Measurements from ENCODE around the gene LANCL2.

DNA sequence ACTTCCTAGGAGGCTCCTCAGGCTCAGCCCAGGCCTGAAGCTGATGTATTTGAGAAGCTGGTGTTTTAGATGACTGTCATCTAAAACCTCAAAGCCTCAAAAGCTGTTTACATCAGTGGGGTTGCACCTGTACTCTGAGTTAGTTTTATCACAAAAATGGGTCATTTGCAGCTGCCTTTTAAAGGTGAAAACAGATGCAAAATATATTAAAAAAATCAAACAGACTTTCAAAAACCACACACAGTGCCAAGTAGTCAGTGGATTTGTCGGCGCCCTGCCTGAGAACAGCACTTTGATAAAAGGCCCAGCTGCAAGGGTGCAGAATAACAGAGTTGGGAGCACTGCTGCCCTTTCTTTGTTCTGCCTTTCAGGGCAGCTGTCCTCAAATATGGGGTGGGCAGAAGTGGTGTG, 104.1 kb downstream of the LANCL2 start:
- TF ChIP-seq POLR2A (IDR thresholded peaks at IDR 0.05; ENCODE audit: borderline replicate concordance, extremely low read depth, insufficient read depth, insufficient read length), result no peak
- TF ChIP-seq, protein P1, sequence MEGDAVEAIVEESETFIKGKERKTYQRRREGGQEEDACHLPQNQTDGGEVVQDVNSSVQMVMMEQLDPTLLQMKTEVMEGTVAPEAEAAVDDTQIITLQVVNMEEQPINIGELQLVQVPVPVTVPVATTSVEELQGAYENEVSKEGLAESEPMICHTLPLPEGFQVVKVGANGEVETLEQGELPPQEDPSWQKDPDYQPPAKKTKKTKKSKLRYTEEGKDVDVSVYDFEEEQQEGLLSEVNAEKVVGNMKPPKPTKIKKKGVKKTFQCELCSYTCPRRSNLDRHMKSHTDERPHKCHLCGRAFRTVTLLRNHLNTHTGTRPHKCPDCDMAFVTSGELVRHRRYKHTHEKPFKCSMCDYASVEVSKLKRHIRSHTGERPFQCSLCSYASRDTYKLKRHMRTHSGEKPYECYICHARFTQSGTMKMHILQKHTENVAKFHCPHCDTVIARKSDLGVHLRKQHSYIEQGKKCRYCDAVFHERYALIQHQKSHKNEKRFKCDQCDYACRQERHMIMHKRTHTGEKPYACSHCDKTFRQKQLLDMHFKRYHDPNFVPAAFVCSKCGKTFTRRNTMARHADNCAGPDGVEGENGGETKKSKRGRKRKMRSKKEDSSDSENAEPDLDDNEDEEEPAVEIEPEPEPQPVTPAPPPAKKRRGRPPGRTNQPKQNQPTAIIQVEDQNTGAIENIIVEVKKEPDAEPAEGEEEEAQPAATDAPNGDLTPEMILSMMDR (IDR thresholded peaks at IDR 0.05 in 2 of 3, conservative IDR thresholded peaks at IDR 0.05 in 1 of 3; ENCODE audit: borderline replicate concordance in 1 of 3, insufficient read depth in 1 of 3, low read depth in 2 of 3, low read length in 2 of 3), result no peak
- no peak for TF ChIP-seq SIN3A (IDR thresholded peaks at IDR 0.05; ENCODE audit: low read depth)
- TF ChIP-seq, protein P2, sequence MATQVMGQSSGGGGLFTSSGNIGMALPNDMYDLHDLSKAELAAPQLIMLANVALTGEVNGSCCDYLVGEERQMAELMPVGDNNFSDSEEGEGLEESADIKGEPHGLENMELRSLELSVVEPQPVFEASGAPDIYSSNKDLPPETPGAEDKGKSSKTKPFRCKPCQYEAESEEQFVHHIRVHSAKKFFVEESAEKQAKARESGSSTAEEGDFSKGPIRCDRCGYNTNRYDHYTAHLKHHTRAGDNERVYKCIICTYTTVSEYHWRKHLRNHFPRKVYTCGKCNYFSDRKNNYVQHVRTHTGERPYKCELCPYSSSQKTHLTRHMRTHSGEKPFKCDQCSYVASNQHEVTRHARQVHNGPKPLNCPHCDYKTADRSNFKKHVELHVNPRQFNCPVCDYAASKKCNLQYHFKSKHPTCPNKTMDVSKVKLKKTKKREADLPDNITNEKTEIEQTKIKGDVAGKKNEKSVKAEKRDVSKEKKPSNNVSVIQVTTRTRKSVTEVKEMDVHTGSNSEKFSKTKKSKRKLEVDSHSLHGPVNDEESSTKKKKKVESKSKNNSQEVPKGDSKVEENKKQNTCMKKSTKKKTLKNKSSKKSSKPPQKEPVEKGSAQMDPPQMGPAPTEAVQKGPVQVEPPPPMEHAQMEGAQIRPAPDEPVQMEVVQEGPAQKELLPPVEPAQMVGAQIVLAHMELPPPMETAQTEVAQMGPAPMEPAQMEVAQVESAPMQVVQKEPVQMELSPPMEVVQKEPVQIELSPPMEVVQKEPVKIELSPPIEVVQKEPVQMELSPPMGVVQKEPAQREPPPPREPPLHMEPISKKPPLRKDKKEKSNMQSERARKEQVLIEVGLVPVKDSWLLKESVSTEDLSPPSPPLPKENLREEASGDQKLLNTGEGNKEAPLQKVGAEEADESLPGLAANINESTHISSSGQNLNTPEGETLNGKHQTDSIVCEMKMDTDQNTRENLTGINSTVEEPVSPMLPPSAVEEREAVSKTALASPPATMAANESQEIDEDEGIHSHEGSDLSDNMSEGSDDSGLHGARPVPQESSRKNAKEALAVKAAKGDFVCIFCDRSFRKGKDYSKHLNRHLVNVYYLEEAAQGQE (IDR thresholded peaks at IDR 0.05; ENCODE audit: low read depth), result no peak
- TF ChIP-seq POLR2AphosphoS5 (IDR thresholded peaks at IDR 0.05; ENCODE audit: low read depth, low read length), result no peak
- TF ChIP-seq SP1 (IDR thresholded peaks at IDR 0.05; ENCODE audit: low read depth), result no peak
- TF ChIP-seq, protein P3, sequence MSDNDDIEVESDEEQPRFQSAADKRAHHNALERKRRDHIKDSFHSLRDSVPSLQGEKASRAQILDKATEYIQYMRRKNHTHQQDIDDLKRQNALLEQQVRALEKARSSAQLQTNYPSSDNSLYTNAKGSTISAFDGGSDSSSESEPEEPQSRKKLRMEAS (IDR thresholded peaks at IDR 0.05), result no peak
- TF ChIP-seq ZFX (IDR thresholded peaks at IDR 0.05), result no peak
- no peak for TF ChIP-seq CEBPB (IDR thresholded peaks at IDR 0.05; ENCODE audit: low read depth)
- TF ChIP-seq EZH2phosphoT487 (IDR thresholded peaks at IDR 0.05; ENCODE audit: borderline replicate concordance), result no peak
- TF ChIP-seq ELF1 (IDR thresholded peaks at IDR 0.05; ENCODE audit: borderline replicate concordance, low read depth), result no peak
- TF ChIP-seq, protein P4, sequence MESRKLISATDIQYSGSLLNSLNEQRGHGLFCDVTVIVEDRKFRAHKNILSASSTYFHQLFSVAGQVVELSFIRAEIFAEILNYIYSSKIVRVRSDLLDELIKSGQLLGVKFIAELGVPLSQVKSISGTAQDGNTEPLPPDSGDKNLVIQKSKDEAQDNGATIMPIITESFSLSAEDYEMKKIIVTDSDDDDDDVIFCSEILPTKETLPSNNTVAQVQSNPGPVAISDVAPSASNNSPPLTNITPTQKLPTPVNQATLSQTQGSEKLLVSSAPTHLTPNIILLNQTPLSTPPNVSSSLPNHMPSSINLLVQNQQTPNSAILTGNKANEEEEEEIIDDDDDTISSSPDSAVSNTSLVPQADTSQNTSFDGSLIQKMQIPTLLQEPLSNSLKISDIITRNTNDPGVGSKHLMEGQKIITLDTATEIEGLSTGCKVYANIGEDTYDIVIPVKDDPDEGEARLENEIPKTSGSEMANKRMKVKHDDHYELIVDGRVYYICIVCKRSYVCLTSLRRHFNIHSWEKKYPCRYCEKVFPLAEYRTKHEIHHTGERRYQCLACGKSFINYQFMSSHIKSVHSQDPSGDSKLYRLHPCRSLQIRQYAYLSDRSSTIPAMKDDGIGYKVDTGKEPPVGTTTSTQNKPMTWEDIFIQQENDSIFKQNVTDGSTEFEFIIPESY (IDR thresholded peaks at IDR 0.05; ENCODE audit: extremely low read depth, insufficient replicate concordance, low read length), result no peak
- TF ChIP-seq SRF (IDR thresholded peaks at IDR 0.05; ENCODE audit: low read depth), result no peak
- no peak for TF ChIP-seq FOSL1 (IDR thresholded peaks at IDR 0.05; ENCODE audit: low read depth)

Data from HCT116 (cell line).